ENCODE data around the gene TUBB1.
"Not testable (repeated sequence)": the region's sequence is repeated elsewhere in the genome, so short reads cannot be mapped to it uniquely, and the experiment has no call there.

TUBB1 gene

DNA sequence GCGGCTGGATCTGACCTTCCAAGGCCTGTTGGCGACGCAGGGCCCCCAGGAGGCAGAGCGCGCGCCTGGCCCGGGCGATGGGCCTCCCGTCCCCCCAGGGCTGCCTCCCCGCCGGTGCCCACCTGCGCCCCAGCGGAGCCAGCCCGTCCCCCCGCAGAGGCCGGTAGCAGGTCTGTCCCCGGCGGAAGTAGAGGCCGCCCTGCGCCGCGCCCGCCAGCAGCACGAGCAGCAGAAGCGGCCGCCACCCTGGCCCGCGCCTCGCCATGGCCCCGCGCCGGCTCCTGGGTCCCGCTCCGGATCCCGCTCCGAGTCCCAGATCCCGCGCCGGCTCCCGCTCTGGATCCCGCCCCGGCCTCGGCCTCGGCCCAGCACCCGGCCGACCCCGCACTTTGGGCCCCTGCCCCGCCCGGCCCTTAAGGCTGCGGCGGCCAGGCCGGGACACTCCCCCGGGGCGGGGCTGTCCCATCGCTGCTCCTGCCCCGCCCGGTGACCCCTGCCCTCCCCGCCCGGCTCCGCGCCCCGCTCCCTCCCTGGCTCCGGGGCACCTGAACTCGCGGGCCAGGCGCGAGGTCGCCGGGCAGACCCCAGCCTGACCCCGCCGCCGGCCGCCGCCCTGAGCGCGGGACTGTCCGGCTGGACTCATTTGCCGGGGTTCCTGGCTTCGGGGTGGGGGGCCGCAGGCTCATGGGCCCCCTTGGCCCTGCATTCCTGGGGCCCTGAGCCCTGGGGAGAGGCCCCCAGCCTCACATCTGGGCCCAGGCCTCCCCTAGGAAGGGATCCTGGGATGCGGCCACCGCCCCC, 12.2 kb upstream of the TUBB1 start, which contains the start of gene CTSZ:
TSS of gene CTSZ (minus strand) at position 391 of the 801 bp plus-strand sequence. CDS start at position 265, 126 bp downstream.
- DNase-seq = no peak

DNA sequence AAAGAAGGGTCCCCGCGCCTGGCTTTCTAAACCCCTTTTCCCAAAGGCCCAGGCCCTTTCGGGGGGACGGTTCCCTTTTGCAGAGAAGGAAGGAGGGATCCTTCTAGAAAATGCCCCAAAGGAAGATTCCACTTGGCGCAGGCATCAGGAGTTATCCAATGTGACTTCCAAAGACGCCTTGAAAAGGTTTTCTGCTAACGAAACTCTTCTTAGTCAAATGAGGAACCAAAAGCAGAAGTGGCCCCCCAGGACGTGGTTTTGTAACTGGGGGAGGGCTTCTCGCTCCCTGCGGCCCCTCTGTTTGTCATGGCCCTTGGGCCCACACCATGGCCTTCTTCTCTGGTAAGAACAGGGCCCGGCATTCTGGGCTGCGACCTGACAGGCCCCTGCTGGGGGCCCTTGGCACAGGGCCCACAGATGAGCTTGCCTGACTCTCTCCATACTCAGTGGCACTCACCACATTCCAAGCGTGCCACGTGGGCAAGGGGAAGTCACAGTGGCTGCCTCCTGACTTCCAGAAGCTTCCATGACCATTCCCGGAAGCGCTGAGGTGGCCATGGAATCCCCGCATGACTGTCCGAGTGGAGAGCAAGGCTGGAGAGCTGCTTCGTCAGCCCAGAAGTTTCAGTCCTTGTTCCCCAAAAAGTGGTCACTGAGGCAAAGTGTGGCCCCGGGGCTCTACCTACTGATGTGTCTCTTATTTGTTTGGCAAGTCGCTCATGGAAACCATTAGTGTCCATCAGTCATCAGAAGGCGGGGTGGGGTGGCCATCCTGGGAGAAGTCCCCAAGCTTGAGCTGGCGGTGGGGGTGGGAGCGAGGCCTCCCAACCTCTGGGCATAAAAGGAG, 11.3 kb upstream of the TUBB1 start:
- no peak for DNase-seq

DNA sequence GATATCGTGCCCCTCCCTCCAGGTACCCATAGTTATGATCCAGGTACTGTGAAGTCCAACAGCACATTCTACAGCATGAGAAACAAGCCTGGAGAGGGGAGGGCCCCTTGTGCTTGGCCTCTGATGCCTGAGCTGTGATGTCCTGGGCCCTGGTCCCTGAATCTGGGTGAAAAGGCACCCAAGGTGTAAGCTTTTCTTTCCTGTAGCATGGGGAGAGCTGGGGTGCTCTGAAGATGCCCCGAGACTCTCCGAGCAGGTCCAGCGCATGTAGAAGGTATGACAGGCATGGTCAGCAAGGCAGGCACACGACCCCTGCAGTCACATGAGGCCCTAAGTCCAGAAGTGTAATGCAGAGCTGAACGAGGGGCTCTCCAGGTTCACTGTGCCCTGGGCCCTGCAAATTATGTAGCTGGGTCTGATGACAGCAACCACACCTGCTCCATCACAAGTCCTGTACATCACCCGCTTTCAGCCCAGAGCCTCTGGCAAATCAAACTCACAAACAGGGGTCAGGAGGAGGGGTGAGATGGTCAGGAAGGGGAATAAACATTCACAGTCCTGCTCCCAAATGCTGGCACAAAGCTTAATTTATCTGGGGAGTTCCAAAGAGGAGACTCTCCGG, 10.4 kb upstream of the TUBB1 start:
- no peak for DNase-seq

DNA sequence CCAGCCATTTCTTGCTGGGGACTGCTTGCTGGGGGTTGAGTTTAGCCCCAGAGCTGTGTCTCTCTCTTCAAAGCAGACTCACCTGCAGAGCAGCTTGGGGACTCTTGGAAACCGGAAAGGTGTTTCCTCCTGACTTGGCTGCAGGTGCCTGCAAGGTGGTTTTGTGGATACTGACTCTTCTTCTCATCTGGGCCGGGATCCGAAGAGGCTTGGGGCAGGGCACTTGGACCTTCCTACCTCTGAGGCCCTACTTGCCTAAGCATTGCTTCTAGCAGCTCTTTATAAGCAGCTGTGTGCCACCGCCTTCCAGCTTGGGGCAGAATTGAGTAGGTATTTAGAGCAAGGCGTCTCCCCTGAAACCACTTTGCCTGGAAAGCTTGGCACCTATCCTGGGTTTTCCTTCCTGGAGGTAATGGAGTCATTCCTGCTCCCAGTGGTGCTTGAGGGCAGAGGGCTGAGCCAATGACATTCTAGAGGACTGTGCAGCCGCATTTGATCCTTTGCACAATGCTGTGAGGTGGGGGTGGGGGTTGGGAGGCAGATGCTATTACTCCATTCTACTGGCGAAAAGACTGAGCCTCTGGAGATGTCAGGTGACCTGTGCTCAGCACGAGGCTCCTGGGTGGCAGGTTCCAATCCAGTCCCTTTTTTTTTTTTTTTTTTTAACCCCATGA, 8.8 kb upstream of the TUBB1 start:
- no peak for DNase-seq

DNA sequence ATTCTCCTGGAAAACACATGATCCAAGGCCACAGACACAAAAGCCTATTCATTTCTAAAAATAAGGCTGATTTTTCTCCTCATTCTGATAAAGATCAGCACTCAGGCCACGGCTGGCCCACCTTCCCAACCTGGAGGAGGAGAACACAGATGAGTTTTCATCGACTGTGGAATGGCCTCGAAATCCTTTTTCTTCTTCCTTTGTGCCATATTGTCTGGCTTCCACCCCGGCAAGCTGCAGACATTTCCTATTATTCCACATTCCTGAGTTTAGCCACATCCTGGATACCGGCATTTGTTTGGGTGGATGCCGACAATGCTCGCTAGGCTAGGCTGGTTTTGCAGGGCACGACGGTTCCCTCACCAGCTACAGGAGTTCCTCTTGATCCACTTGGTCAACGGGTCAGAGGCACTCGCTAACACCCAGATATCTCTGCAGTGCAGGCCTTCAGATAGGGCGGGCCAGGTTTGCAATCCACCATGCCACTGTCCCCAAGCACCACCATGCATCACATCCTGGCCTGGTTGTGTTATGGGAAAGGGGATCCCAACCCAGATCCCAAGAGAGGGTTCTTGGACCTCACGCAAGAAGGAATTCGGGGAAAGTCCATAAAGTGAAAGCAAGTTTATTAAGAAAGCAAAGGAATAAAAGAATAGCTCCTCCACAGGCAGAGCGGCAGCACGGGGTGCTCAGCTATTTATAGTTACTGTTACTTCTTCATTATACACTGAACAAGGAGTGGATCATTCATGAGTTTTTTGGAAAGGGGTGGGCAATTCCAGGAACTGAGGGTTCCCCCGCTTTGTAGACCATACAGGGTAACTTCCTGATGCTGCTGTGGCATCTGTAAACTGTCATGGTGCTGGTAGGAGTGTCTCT, 8.0 kb upstream of the TUBB1 start:
- DNase-seq = no peak

DNA sequence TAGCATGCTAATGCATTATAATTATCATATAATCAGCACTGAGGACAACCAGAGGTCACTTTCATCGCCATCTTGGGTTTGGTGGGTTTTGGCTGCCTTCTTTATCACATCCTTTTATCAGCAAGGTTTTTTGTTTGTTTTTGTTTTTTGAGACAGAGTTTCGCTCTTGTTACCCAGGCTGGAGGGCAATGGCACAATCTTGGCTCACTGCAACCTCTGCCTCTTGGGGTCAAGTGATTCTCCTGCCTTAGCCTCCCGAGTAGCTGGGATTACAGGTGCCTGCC, 7.4 kb upstream of the TUBB1 start:
- not testable (repeated sequence) for DNase-seq

DNA sequence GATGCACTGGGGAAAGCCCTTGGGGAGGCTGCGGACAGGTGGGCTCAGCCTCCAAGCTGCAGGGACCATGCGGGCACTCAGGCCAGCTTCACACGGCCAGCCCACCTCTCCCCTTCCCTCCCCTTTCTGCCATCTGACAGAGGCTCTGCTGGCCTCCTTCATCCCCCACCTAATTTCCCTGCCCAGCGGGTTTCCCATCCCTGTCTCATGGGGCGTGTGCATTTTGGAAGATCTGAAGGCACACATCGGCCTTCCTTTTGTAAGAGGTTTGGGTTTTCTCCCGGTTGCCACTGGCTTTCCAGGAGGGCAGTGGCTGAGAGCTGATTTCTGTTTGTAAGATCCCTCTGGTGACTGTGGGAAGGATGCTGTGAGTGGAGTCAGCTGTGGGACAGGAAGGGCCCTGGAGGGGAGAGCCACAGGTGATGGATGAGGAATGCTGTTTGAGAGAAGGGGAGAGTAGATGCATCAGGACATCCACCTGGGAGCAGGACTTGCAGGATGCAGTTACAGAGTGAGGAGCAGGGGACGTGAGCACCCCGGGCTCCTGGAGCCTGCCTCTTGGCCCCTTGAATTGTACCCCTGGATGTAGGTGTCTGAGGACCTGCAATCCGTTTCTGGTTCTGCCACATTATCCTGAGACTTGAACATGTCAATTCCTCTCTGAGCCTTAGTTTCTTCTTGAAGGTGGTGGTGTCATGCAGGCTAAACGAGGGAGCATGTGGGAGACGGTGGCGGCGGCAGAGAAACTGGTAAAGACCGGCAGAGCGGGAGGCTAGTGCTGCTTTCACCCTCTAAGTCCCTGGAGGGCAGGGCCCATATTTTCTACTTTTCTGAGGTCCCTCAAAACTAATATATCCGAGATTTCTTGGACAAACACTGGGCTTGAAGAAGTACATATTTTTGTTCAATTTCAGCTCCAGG, 5.9 kb upstream of the TUBB1 start:
- DNase-seq = no peak

DNA sequence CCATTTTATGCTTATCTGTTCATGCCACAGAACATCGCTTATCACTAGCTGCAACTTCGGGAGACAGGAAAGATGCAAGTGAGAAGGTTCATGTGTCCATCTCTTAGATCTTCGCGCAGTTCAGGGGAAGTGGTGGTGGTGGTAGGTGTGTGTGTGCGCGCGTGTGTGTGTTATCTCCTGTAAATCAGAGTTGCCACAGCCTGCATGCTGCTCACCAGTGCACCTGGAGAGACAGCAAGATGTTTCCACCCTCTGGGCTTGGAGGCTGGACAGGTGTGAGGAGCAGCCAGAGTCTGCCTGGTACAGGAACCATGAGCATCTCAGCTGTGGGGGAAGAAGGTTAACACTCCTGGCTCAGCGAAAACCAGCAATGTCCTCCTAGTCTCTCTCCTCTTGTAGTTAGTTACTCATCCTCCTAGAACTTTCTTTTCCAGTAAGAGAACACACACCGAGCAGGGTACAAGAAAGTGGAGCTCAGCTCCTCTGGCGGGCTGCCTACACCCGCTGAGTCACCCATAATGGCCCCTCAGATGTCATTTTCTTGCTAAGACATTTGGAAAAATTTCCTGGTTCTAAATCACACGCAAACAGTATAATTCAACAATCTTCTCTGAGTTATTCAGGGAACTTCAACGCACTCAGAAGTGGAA, 5.1 kb upstream of the TUBB1 start:
- no peak for DNase-seq

DNA sequence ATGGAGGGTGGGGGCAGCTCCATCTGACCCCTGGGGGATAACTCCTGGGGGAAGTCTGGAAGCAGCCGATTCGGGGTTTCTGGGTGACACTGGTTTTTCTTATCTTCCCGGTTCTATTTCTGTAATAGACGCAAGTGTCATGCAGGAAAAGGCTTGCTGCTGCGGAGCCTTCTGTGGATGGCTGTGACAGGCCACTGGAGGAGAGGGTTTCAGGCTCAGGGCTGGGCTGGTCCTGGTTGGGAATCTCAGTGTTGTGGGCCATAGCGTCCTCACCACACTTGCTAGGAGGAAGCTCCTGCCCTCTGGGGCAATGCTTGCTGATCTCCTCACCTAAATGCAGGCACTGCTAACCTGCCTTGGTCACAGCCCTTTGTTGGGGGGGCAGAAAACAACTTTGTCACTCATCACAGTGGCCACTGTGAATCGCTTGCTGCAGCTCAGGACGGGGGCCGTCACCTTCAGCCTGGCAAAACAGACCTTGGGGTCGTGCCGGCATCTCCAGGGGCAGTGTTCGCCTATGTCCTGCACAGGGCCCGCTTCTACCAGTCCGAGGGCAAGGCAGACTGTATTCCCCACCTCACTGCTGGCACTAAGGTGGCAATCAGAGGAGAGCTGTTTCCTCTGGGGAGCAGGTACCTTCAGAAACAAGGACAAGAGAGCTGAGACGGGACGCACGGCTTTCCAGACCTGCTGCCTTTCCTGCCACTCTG, 4.4 kb upstream of the TUBB1 start:
- no peak for DNase-seq

DNA sequence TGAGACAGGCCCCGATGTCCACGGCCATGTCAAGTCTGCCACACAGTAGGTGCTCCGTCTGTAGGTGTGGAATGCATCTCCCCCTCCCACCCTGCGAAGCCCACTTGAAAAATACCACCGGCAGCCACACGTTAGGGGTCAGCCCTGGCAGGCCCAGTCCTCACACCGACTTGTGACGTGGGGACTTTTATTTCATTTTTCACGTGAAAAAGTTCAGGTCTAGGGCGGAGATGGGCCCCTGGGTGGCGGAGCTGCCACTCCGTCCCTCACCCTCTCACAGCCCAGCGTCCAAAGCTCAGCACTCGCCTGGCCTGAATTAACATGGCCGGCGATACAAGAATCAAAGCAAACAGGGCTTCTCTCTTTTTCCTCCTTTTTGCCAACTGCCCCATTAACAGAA, 3.8 kb upstream of the TUBB1 start:
- DNase-seq = no peak

DNA sequence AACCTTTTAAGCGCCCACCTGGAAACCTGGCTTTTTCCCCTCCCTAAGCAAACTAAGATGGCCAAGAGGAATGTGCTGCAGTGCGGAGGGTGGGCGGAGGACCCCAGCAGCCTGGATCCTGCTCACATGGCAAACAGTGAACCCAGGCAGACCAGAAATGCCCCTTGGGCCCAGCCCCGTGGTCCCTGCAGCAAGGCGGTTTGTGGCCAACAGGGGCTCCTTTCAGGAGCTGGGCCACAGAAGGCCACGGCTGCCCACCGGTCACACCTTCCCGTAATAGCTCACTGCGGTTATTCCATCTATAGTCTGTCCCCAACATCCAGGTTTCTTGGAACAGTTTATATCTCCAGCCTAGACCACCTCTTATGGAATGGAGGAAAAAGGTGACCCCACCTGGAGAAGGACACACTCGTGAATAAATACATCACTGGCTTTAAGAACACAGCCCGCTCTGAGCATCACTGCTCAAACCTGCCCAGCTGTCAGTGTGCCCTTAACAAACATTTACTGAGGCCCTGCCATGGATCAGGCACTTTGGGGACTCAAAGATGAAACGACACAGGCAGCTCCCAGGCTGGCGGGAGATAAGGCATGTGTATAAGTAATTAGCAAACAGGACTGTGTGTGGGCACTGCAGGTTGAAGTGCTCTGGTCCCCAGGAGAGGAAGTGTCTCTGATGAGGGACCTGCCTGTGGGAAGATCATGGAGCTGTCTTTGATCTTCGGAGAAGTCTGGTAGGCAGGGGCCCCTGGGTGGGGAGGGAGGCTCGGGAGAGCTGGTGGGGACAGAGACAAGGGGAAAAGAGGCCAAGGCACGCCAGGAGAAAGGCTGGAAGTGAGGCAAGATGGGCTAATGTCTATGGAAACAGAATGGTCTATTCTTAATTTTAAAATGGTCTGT, 3.2 kb upstream of the TUBB1 start:
- no peak for DNase-seq

DNA sequence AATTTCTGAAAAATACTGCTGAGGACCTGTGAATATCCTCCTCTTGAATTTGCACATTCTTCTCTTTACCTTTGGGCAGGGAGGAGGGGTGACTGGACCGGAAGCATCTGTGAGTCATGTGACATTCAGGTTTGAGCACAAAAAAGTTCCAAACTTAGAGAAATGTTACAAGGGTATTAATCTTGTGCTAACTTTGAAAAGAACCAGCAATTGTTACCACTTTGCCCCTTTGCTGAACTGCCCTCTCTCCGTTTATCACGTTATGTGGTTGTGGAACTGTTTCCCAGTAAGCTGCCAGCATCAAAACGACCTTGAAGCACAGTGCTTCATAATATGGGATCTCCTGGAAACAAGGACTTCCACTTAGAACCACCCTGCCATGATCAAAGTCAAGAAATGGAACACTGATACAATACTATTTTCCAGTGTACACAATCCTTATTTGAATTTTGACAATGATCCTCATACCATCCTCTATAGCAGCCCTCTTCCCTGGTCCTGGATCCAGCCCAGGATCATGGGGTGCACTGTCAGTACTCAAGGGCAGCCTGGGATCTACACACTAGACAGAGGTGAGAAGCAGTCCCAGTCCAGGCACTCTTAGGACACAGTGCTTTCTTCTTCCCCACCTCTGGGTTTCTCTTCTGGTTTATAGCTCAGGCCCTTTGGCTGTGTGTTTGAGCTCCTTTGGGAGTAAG, 2.3 kb upstream of the TUBB1 start:
- no peak for DNase-seq

DNA sequence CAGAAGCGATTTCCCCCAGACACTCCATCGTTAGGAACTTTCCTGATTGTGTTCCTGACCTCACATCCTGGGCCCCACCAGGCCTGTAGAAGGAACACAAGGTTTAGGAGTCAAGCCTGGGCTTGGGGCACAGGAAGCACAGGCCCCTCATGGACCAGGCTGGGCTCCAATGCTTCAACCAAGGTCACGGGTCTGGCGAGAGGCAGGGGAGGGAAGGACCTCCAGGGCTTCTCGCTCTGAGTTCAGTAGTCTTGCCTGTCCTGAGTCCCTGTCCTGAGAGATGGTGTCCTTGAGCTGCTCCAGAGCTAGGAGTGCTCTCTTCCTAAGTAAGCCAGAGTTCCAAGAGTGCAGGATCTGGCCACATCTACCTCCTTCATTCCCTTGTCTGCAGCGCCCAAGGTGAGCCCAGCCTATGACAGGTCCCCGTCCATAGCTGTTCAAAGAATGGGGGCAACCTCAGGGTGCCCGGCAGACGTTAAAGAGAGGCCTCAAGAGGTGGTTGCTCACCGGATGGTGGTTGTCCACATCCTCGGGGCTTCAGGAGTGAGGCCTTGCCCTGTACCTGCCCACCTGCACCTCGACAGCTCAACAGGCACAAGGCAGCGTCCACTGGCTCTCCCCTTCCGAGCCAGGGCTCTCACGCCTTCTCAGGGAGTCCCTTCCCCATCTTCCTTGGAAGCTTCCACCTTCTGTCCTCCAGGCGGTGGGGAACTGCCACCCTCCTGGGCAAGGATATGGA, 1.6 kb upstream of the TUBB1 start:
- DNase-seq = no peak

DNA sequence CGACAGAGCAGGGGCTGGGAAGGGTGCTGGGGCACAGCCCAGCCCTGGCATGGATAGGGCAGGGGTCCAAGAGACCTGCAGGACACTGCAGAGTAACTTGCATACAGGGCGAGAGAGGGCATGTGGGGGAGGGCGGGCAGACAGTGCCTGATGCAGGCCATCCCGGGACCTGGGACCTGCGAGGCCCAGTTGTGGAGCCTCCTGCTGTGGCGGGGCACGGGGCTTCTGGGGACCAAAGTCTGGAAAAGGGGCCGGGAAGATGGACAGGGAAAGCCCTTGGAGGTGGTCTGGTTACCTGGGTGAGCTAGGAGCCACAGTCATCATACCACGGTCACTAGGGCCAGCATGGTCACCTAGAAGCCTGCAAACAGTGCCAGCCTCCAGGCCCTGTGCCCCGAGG, 412 bp upstream of the TUBB1 start:
- DNase-seq = no peak

DNA sequence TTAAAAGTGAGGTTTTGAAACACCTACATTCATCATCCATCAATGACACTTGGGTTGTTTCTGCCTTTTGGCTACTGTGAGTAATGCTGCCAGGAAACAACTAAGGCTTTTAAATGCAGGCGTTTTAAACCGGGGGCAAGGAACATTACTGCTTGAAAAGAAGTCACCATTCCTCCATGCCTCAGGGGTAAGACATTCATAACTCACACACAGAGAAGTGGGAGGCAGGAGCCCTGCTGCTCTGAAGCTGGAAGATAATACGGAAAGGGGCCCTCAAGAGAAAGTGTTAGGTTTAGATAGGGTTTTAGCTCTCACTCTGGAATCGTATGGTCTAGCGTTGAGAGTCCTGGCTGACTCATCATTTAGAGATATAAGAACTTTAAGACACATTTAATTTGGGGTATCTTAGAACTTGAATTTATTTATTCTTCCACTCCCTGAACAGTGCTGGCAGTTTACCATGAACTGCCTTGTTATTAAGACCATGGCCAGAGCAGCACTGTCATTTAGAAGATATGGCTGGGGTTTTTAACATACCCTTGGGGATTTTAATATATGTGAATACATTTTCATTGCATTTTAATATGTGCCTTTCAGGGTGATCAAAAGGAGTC, 1.8 kb downstream of the TUBB1 start:
- DNase-seq = no peak

DNA sequence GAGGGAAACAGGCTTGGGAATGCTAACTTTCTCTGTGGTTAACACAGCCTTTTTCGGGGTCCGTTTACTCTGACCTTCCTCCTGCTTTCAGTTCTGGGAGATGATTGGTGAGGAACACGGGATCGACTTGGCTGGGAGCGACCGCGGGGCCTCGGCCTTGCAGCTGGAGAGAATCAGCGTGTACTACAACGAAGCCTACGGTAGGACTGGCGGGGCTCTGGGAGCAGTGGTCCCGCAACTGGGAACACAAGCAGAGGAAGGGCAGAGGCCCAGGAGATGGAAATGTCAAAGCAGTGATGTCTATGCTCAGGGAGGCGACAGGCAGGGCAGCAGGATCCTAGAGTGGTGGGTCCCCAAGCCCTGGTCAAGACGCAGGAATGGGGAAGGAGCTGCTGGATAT, 3.5 kb downstream of the TUBB1 start:
- no peak for DNase-seq

DNA sequence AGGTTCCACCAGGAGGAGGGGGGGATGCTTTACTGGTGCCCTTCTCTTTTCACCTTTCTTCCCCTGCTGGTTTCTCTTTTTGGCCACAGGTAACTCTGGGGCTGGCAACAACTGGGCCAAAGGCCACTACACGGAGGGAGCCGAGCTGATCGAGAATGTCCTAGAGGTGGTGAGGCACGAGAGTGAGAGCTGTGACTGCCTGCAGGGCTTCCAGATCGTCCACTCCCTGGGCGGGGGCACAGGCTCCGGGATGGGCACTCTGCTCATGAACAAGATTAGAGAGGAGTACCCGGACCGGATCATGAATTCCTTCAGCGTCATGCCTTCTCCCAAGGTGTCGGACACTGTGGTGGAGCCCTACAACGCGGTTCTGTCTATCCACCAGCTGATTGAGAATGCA, 4.4 kb downstream of the TUBB1 start:
- no peak for DNase-seq
